ENCODE data around the gene NFATC2. TPM values are rescaled to one million over a fixed set of nuclear protein-coding genes. Genes with fewer than 3 reads are reported as not detected.

The NFATC2 gene
- total RNA-seq, 1 experiment from 2014 or later: 0.61 TPM

DNA sequence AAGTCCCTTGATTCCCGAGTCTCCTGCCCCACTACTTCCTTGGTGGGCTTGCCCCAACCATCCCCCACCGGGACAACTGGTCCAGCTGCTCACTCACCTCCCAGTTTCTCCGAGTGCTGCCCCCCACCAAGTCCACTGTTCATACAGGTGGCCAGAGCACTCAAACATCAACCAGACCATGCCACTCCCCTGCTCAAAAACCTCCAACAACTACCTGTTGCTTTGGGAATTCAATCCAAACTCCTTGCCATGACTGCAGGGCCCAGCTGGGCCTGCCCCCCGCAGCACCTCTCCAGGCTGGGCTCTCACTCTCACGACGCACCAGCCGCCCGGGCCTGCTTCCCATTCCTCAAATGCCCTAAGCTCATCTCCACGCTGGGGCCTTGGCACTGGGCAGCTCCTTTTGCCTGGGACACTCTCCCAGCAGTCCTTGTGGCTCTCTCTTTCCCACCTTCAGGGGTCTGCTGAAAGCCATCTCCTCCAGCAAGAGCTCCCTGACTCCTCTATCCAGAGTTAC is 97.5 kb downstream of the NFATC2 start:
- Histone ChIP-seq H3K18ac (ENCODE audit: insufficient read length, low read depth, low read length) (no peak overlapping the region), H3K4ac (ENCODE audit: low read depth, low read length) (no peak overlapping the region), H3T11ph (ENCODE audit: low read length) (no peak overlapping the region), H2BK12ac (ENCODE audit: insufficient read length, low read depth, low read length) (no peak overlapping the region), H2BK20ac (ENCODE audit: low read depth, low read length, poor library complexity, severe bottlenecking) (no peak overlapping the region), H3K23me2 (ENCODE audit: insufficient read length, low read depth, low read length, poor library complexity, severe bottlenecking) (no peaks in the 10 kb centered on the region), H3K27me3 (ENCODE audit: insufficient read depth, low read length) (no peaks in the 10 kb centered on the region), H3K9me3 (ENCODE audit: control insufficient read depth, low read depth, low read length) (no peaks in the 10 kb centered on the region), H2AFZ (ENCODE audit: low read length) (no peak overlapping the region), H3K4me2 (ENCODE audit: insufficient read depth, insufficient read length, low read length) (no peak overlapping the region), H3K56ac (ENCODE audit: insufficient read length, low read depth, low read length) (no peak overlapping the region), H4K8ac (replicated peaks; ENCODE audit: insufficient read length, low read depth, low read length) (no peak overlapping the region), H2BK120ac (ENCODE audit: low read depth, low read length, poor library complexity, severe bottlenecking) (no peak overlapping the region), H2BK15ac (ENCODE audit: low read depth, low read length) (no peak overlapping the region), H3K4me1 (ENCODE audit: insufficient read depth, low read length) (no peaks in the 10 kb centered on the region), H3K79me1 (ENCODE audit: insufficient read depth, low read depth, low read length, poor library complexity, severe bottlenecking) (no peaks in the 10 kb centered on the region), H2AK5ac (ENCODE audit: insufficient read length, low read length) (no peak overlapping the region), H4K5ac (ENCODE audit: insufficient read length, low read depth, low read length) (no peak overlapping the region), H3K79me2 (ENCODE audit: insufficient read depth, low read length) (no peaks in the 10 kb centered on the region), H4K91ac (ENCODE audit: insufficient read length, low read depth, low read length) (no peak overlapping the region), H3K27ac (ENCODE audit: insufficient read length, low read depth, low read length) (no peak overlapping the region), H3K9ac (ENCODE audit: extremely low read depth, insufficient read length, low read length) (no peak overlapping the region), H3K14ac (ENCODE audit: insufficient read depth, low read length) (no peak overlapping the region), H4K20me1 (ENCODE audit: control insufficient read depth, insufficient read depth, insufficient read length) (no peaks in the 10 kb centered on the region), H2BK5ac (ENCODE audit: insufficient read length, low read length) (no peak overlapping the region), H3K23ac (ENCODE audit: insufficient read length, low read depth, low read length) (no peak overlapping the region)
- Mint-ChIP-seq H3K27ac (peak overlapping the region in 2 of 3 experiments; percentile 32 to 56; a peak in 3 of 7 replicates), H3K4me3 (no peak overlapping the region; a peak in 1 of 5 replicates), H3K4me1 (peaks cover 18 to 25% of the 10 kb centered on the region in 2 experiments), H3K9me3 (no peaks in the 10 kb centered on the region), H3K36me3 (ENCODE audit: insufficient read depth in 1 of 3, low read depth in 3 of 3) (no peaks in the 10 kb centered on the region), H3K27me3 (ENCODE audit: low read depth) (peaks cover 4% of the 10 kb centered on the region)
- DNase-seq: no peak
- TF ChIP-seq, protein P1, sequence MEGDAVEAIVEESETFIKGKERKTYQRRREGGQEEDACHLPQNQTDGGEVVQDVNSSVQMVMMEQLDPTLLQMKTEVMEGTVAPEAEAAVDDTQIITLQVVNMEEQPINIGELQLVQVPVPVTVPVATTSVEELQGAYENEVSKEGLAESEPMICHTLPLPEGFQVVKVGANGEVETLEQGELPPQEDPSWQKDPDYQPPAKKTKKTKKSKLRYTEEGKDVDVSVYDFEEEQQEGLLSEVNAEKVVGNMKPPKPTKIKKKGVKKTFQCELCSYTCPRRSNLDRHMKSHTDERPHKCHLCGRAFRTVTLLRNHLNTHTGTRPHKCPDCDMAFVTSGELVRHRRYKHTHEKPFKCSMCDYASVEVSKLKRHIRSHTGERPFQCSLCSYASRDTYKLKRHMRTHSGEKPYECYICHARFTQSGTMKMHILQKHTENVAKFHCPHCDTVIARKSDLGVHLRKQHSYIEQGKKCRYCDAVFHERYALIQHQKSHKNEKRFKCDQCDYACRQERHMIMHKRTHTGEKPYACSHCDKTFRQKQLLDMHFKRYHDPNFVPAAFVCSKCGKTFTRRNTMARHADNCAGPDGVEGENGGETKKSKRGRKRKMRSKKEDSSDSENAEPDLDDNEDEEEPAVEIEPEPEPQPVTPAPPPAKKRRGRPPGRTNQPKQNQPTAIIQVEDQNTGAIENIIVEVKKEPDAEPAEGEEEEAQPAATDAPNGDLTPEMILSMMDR (conservative IDR thresholded peaks at IDR 0.05): no peak
- WGBS (ENCODE audit: extremely low coverage, insufficient read length, low lambda C conversion rate): no CpG with 5 or more reads among the region's 9 CpGs
